Testis (tissue), 3 donors: ENCODE results near the gene BCO2. TPM values are rescaled to one million over a fixed set of nuclear protein-coding genes. Genes with fewer than 3 reads are reported as not detected.

Source experiments
- DNase-seq: peaks from one replicate; pipeline ENCODE4 v3.0.0-alpha.2; 2019
- H3K27ac ChIP-seq, 2 donors: fragments of 200-600 bp; sonication (generic); one replicate each; pipeline ENCODE4 v1.5.1; 2019
- H3K27me3 ChIP-seq: fragments of 200-600 bp; sonication (generic); one replicate; pipeline ENCODE4 v1.5.1; 2019
- H3K36me3 ChIP-seq: fragments of 200-600 bp; sonication (generic); one replicate; pipeline ENCODE4 v1.5.1; 2017; ENCODE audit warnings: low read depth; ENCODE audit errors: missing control alignments
- H3K4me1 ChIP-seq: fragments of 200-600 bp; sonication (generic); one replicate; pipeline ENCODE4 v1.5.1; 2019
- H3K4me3 ChIP-seq, 2 donors: fragments of 200-600 bp; sonication (generic); one replicate each; pipeline ENCODE4 v1.5.1; 2017 to 2019
- H3K9me3 ChIP-seq: fragments of 200-600 bp; sonication (generic); one replicate; pipeline ENCODE4 v1.5.1; 2017
- CTCF ChIP-seq, 3 experiments: fragments of 450-650 bp in 2 of 3; fragments of 200-600 bp in 1 of 3; sonication (generic) in 1 of 3; IDR thresholded peaks; one replicate each; pipeline ENCODE4 v1.5.1; 2016 to 2019; ENCODE audit warnings: antibody characterized with exemption in 3 of 3, mild to moderate bottlenecking in 2 of 3, moderate library complexity in 1 of 3
- POLR2A ChIP-seq: fragments of 450-650 bp; IDR thresholded peaks from one replicate; pipeline ENCODE4 v1.6.1; 2017; ENCODE audit warnings: antibody characterized with exemption, mild to moderate bottlenecking, moderate library complexity
- WGBS, 2 donors: methylation state at CpG; one replicate each; pipeline ENCODE4 v1.1.5; 2018; 5-methylcytosine and 5-hydroxymethylcytosine counted together
- intact Hi-C: fragments of 100-400 bp; cut with DNase I; formaldehyde crosslinking; loops from one replicate; pipeline ENCODE4 v1.15.1; 2023; ENCODE audit warnings: low total_unique reads
- polyA plus RNA-seq: library from polyadenylated mRNA; stranded (reverse); fragments of 350-450 nt; fragmentation: Illumina TruSeq; extraction: RNeasy Lipid Tissue Mini Kit (QIAGEN cat#74804); gene quantifications from one replicate; pipeline ENCODE4 v1.2.3, GENCODE V29; 2014; ENCODE audit warnings: low read depth, low replicate concordance; ENCODE audit not compliant: insufficient read depth
- total RNA-seq, 2 donors: library from RNA; depleted of rRNA; stranded (reverse); fragments of >200 nt; gene quantifications; one replicate each; pipeline ENCODE4 v1.2.3, GENCODE V29; 2016

The BCO2 gene
- total and polyA plus RNA-seq, 3 donors from 2014 or later = 10.2 to 11.0 (median 10.4) TPM

GRCh38 chr11:112132737-112133136 is 42.6 kb upstream of the BCO2 start:
- H3K9me3 ChIP-seq = no peaks in the 10 kb centered on the region
- WGBS, 2 donors = 70 to 76% methylated on average over 2 of the region's 2 CpGs
- no peak overlapping the region for H3K27ac ChIP-seq
- no peak for TF ChIP-seq POLR2A
- no peak for TF ChIP-seq CTCF (IDR thresholded peaks at IDR 0.05)
- H3K4me1 ChIP-seq = no peaks in the 10 kb centered on the region
- intact Hi-C loops = no loop called here
- no peaks in the 10 kb centered on the region for H3K36me3 ChIP-seq
- H3K4me3 ChIP-seq = no peak overlapping the region
- H3K27me3 ChIP-seq = no peaks in the 10 kb centered on the region
- no peak for DNase-seq

- Histone ChIP-seq H3K36me3 (no peaks in the 10 kb centered on the region), H3K9me3 (no peaks in the 10 kb centered on the region), H3K4me1 (no peaks in the 10 kb centered on the region), H3K4me3 (no peak overlapping the region), H3K27me3 (no peaks in the 10 kb centered on the region), H3K27ac (no peak overlapping the region)
- no peak for DNase-seq
- intact Hi-C loops = no loop called here
- 76 to 84% methylated on average over 4 of the region's 4 CpGs for WGBS, 2 donors
- TF ChIP-seq POLR2A = no peak
- no peak for TF ChIP-seq CTCF (IDR thresholded peaks at IDR 0.05)
These were observed 40.8 kb upstream of the BCO2 start for GRCh38 chr11:112134473-112134872.

- intact Hi-C loops = no loop called here
- no peak for TF ChIP-seq CTCF (IDR thresholded peaks at IDR 0.05)
- no peak for TF ChIP-seq POLR2A
- 85 to 90% methylated on average over 3 of the region's 3 CpGs for WGBS, 2 donors
These were observed 31.7 kb upstream of the BCO2 start for GRCh38 chr11:112143597-112143996.

GRCh38 chr11:112150517-112150916 is 24.8 kb upstream of the BCO2 start:
- 79 to 82% methylated on average over 5 of the region's 5 CpGs for WGBS, 2 donors
- Histone ChIP-seq H3K27me3 (no peaks in the 10 kb centered on the region), H3K9me3 (no peaks in the 10 kb centered on the region), H3K4me1 (no peaks in the 10 kb centered on the region), H3K4me3 (no peak overlapping the region), H3K27ac (no peak overlapping the region), H3K36me3 (no peaks in the 10 kb centered on the region)
- DNase-seq = no peak
- TF ChIP-seq POLR2A = no peak
- intact Hi-C loops = no loop called here

More at GRCh38 chr11:112143597-112143996, 31.7 kb upstream of the BCO2 start:
- Histone ChIP-seq H3K4me3 (no peak overlapping the region), H3K27me3 (no peaks in the 10 kb centered on the region), H3K4me1 (no peaks in the 10 kb centered on the region), H3K27ac (no peak overlapping the region), H3K9me3 (no peaks in the 10 kb centered on the region), H3K36me3 (no peaks in the 10 kb centered on the region)
- no peak for DNase-seq

- no peak for DNase-seq
- Histone ChIP-seq H3K27ac (peak overlapping the region in 1 of 2 donors; percentile 52), H3K27me3 (no peaks in the 10 kb centered on the region), H3K4me3 (no peak overlapping the region), H3K9me3 (no peaks in the 10 kb centered on the region), H3K36me3 (no peaks in the 10 kb centered on the region), H3K4me1 (peaks cover 5% of the 10 kb centered on the region)
- intact Hi-C loops = no loop called here
- WGBS, 2 donors = 81 to 83% methylated on average over 5 of the region's 5 CpGs
- TF ChIP-seq CTCF (IDR thresholded peaks at IDR 0.05) (no peak), POLR2A (no peak)
These were observed 19.0 kb upstream of the BCO2 start for GRCh38 chr11:112156153-112156955.
